NCI-H2081 (cell line): ENCODE data around the gene AGT.
"Not testable (repeated sequence)": the region's sequence is repeated elsewhere in the genome, so short reads cannot be mapped to it uniquely, and the experiment has no call there.

Source experiments
- DNase-seq, 2 experiments: peaks; one replicate each; lab custom pipeline; 2025; lab: John Stamatoyannopoulos, UW

AGT gene

DNA sequence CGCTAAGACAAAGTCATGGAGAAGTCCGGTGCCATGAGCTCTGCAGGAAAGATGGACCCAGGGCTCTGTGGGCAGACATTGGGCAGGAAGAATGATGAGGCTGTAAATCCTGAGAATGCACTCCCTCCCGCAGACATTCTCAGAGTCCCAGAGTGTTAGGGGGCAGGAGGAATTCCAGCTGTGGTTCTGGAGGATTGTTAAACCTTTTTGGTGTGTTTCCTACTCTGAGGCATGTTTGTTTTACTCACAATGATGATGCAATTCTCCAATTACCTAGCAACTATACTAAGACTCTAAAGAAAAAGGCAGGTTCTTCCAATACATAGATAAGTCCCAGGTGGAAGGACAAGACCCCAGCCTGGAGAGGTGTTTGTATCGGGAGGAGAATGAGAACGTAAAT, 30.5 kb upstream of the AGT start:
- no peak for DNase-seq

- no peak for DNase-seq
These were observed 30.0 kb upstream of the AGT start for GRCh38 chr1:230743899-230744298.

DNA sequence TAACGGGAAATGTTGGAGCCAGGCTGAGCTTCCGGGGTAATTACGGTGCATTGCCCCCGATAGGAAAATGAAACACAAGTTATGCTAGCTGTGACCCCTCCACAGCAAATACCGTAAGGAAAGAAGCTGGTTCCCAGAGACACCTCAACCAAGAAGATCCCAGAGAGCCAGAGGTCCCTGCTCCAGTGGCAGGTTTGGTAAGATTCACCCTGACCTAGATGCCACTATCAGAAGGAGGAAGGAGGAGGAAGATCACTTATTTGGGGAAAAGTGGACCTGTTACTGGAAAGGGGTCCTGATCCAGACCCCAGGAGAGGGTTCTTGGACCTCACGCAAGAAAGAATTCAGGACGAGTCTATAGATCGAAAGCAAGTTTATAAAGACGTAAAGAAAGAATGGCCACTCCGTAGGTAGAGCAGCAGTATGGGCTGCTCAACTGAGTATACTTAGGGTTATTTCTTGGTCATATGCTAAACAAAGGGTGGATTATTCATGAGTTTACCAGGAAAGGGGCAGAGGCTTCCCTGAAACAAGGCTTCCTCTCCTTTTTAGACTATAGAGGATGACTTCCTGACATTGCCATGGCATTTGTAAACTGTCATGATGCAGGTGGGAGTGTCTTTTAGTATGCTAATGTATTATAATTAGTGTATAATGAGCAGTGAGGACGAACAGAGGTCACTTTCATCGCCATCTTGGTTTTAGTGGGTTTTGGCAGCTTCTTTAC, 25.8 kb upstream of the AGT start:
- DNase-seq = no peak

- DNase-seq = no peak
These were observed 23.8 kb upstream of the AGT start for GRCh38 chr1:230737622-230738262.

DNA sequence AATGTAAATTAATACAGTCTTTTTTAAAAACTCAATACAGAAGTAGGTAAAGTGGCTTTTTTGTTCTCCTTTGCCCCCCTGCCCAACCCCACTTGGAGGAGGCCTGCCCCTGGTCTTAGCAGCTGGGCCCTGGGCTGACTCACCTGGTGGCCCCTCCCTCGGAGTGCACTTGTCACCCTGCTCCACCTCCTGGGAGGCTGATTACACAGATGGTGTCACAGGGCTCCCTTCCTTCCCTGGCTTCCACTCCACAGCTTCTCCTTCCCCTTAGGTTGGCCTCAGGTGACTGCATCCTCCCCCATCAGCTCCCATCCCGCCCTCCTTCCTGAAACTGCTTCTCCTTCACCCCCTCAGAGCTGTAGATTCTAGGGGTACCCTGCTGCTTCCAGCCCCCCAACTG, 21.5 kb upstream of the AGT start:
- DNase-seq = no peak

DNA sequence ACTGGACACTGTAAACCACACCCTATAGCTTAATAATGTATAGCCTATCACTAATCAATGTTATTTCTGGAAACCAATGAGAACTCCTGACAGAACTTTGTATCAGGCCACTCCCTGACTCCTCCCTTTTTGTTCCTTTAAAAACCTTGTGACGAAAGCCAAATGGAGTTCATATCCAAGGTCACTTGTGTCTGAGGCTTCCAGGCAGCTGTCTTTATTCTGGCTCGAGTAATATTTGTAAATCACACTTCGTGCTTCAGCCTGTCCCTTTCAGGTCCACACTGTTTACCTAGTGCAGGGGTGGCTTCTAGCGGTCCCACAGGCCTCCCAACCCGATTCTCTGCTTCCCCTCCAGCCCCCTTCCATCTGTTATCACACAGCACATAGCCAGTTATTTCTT, 17.1 kb upstream of the AGT start:
- DNase-seq = no peak

GRCh38 chr1:230728710-230729392, 14.9 kb upstream of the AGT start:
- DNase-seq = no peak

GRCh38 chr1:230725256-230726012, 11.5 kb upstream of the AGT start:
- no peak for DNase-seq

GRCh38 chr1:230721849-230722522, 8.1 kb upstream of the AGT start:
- DNase-seq = not testable (repeated sequence)

DNA sequence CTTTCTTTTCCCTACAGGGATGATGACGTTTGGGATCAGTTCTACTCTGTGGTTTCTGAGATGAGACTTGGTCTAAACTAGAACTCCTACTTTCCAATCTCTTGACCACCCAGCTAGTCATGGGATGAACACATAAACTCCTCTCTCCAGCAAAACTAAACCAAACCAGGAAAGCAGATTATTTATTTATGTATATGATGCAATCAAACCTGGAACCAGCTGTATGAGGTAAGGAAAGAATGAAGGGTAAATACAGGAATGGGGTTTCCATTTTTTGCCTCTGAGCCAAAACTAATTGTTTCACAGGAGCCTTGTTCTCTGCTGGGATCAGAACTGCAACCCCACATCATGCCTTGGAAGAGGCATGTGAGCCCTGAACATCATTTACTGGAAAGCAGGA, 3.3 kb upstream of the AGT start:
- DNase-seq = no peak

DNA sequence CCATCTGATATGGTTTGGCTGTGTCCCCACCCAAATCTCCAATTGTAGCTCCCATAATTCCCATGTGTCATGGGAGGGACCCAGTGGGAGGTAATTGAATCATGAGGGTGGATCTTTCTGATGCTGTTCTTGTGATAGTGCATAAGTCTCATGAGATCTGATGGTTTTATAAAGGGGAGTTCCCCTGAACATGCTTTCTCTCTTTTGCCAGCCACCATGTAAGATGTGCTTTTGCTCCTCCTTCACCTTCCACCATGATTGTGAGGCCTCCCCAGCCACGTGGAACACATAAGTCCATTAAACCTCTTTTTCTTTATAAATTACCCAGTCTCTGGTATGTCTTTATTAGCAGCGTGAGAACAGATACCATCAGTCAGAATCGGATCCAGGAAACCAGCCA, 2.5 kb upstream of the AGT start:
- not testable (repeated sequence) for DNase-seq

GRCh38 chr1:230715510-230715909, 1.6 kb upstream of the AGT start:
- DNase-seq = no peak

GRCh38 chr1:230713547-230713914, 391 bp downstream of the AGT start:
- DNase-seq = no peak

GRCh38 chr1:230713138-230713537, 784 bp downstream of the AGT start:
- DNase-seq = no peak

- no peak for DNase-seq
These were observed 1.4 kb downstream of the AGT start for GRCh38 chr1:230712470-230712942.

DNA sequence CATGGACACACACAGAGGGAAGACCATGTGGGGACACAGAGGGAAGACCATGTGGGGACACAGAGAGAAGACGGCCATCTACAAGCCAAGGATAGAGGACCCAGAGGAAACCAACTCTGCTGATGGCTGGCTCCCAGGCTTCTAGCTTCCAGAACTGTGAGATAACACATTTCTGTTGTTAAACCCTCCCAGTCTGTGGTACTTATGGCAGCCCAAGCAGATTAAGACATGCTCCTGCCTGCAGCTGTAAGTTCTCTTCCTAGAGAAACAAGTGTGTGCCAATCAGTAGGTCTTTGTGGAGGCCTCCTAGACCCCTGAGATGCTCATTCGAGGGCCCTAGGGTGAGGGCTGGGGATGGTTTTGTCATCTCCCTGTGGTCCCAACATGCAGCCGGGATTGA, 2.7 kb downstream of the AGT start:
- no peak for DNase-seq

- no peak for DNase-seq
These were observed 3.4 kb downstream of the AGT start for GRCh38 chr1:230710543-230710904.

DNA sequence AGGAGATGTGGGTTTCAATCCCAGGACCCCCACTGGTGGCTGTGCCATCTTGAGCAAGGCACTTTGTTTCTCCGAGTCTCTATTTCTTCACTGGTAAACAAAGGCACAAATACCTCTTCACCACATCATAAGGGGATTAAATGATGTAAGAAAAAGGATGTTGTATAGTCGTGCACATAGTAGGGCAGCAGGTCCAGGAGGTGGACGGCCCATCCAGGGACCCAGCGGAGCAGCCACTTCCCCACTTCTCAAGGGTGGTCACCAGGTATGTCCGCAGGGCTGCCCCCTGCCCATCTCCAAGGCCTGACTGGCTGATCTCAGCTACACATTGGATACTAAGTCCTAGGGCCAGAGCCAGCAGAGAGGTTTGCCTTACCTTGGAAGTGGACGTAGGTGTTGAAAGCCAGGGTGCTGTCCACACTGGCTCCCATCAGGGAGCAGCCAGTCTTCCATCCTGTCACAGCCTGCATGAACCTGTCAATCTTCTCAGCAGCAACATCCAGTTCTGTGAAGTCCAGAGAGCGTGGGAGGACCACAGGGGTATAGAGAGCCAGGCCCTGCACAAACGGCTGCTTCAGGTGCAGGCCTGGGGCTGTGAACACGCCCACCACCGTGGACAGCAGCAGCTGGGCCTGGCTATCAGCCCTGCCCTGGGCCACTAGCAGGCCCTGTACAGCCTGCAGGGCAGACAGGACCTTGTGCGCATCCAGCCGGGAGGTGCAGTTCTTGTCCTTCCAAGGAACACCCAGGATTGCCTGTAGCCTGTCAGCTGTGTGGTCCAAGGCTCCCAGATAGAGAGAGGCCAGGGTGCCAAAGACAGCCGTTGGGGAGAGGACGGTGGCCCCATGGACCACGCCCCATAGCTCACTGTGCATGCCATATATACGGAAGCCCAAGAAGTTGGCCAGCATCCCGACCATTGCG, 4.0 kb downstream of the AGT start:
- no peak for DNase-seq

- DNase-seq = no peak
These were observed 5.0 kb downstream of the AGT start for GRCh38 chr1:230708631-230709580.
